ENCODE results near the gene ZNF584.

- TF ChIP-seq EZH2 (IDR thresholded peaks at IDR 0.05; ENCODE audit: borderline replicate concordance, insufficient read depth, low read length, poor library complexity, severe bottlenecking) (no peak), CTCF (IDR thresholded peaks at IDR 0.05; ENCODE audit: poor library complexity, severe bottlenecking) (no peak)
Measured at GRCh38 chr19:58381460-58382212, 26.8 kb upstream of the ZNF584 start.

Measured in neural cell (in vitro differentiated cells).